Measurements from ENCODE around the gene OR2S2.
A peak's percentile ranks its signal among the peaks of the same experiment; 100 is the strongest.
"Not testable (repeated sequence)": the region's sequence is repeated elsewhere in the genome, so short reads cannot be mapped to it uniquely, and the experiment has no call there.

Gene OR2S2, protein sequence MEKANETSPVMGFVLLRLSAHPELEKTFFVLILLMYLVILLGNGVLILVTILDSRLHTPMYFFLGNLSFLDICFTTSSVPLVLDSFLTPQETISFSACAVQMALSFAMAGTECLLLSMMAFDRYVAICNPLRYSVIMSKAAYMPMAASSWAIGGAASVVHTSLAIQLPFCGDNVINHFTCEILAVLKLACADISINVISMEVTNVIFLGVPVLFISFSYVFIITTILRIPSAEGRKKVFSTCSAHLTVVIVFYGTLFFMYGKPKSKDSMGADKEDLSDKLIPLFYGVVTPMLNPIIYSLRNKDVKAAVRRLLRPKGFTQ

DNA sequence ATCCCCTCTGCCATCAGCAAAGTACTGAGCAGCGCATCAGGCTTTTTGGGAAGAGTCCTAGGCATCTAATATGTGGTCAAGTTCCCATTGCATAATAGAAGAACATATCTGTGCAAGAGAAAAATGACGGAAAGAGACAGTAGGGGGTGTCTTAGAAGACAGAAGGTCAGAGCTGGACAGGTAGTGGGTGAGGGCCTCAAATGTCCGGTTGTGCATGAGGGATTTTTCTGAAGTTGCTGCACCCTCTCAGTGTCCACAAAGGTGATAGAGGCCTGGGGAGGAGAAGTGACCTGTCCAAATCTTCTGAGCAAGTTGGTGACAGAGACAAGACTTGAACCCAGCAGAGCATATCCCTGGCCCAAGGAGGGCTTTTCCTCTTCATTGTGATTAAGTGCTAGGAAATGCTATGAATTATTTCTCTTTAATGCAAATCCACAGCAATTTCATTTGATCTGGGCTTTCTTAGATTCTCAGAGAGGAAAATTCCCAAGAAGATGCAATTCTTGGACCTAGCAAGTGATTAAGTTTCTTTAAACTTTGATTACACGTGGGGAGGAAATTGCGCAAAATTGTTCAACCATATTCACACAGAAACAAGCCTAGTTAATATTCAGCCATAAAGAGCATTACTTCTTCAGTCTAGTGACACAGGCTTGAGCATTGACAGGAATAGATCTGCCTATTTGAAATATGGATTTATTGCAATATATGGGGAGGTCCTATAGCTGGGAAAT is at the start of gene OR2S2:
Gene OR2S2 (minus strand): TSS at position 51 of the 734 bp plus-strand sequence. CDS start 56 bp downstream, outside the sequence.
- no peak for DNase-seq (ENCODE audit: low read depth)

DNA sequence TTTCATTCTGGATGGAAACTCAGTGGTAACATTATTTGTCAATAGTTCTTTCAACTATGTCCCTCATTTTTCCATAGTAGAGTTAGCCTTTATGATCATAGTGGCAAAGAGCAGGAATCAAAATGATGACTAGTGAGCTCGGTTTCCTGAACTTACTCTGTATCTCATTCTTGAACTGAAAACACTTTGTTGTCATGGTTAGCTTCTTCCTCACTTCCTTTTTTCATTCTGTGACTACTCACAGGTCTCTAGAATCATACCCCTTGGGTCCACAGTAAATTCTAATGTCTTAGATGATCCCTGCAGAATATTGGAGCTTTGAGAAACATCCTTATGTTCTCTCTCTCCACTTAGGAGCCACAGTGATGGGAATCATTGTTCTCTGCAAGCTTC is 49.4 kb upstream of the OR2S2 start:
- DNase-seq (ENCODE audit: low read depth), result no peak

DNA sequence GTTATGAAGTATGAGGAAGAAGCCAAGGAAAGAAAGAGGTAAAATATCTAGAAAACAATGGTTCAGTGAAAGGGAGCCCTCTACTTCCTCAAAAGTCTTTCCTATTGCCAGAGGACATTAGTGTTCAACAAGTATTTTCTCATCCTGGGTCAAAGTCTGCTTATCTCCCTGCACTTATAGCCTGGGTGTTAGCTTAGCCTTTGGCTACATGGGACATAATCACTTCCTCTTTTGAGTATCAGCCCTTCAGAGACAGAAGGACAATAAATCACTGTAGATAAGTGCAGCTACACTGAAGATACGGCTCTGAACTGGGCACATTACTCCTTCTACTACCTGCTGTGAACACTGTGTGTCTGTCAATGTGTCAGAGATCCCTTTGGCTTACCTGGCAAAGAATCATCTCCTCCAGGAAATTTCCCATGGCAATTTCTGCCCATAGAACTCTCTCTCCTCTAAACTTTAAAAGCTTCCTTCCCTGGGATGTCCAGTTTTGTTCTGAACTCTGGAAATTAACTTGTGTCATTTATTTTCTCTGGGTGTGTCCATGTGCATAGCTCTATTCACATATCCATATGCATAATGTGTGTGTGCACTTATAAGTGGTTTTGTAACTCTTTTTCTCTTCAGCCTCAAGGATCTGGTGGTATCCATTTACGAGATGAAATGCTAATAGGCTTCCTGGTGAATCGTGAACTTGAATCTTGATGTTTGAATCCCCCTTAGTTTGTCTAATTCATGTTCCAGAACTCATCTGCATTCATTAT is 48.8 kb upstream of the OR2S2 start:
- DNase-seq (ENCODE audit: low read depth), result no peak

DNA sequence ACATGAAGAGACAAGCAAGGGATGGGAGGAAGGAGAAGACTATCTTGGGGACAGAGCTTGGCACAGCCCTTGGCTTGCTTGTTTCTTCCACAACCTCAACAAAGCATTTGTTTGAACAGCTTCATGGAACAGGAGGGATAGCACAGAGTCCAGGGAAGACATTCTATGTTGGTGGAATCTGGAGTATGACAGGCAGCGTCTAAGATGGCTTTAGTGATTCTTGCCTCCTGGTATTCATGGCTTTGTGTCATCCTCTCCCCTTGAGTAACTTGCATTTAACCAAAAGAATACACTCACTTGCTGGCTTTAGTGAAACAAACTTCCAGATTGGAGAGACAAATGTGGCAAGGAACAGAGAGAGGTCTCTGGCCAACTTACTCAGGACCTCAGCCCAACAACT is 47.9 kb upstream of the OR2S2 start:
- no peak for DNase-seq (ENCODE audit: low read depth)

DNA sequence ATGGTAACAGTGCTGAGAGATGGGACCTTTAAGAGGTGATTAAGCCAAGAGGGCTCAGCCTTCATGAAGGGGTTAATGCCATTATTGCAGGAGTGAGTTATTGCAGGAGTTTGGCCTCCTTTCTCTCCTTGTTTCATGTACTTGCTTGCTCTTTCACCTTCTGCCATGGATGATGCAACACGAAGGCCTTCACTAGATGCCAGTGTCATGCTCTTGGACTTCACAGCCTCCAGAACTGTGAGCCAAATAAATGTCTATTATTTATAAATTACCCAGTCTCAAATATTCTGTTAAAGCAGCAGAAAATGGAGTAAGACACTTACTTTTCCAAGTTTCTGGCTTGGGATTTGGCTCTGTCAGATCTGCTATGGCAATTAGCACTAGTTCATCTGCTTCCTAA is 40.4 kb upstream of the OR2S2 start:
- DNase-seq (ENCODE audit: low read depth), result no peak

DNA sequence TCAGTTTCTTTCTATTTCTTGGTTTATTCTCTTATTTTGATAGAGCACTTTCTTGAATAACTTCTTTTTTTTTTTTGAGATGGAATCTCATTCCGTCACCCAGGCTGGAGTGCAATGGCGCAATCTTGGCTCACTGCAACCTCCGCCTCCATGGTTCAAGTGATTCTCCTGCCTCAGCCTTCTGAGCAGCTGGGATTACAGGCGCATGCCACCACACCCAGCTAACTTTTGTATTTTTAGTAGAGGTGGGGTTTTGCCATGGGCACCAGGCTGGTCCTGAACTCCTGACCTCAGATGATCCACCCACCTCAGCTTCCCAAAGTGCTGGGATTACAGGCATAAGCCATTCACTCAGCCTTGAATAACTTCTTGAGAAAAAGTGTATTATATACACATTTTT is 39.1 kb upstream of the OR2S2 start:
- not testable (repeated sequence) for DNase-seq (ENCODE audit: low read depth)

DNA sequence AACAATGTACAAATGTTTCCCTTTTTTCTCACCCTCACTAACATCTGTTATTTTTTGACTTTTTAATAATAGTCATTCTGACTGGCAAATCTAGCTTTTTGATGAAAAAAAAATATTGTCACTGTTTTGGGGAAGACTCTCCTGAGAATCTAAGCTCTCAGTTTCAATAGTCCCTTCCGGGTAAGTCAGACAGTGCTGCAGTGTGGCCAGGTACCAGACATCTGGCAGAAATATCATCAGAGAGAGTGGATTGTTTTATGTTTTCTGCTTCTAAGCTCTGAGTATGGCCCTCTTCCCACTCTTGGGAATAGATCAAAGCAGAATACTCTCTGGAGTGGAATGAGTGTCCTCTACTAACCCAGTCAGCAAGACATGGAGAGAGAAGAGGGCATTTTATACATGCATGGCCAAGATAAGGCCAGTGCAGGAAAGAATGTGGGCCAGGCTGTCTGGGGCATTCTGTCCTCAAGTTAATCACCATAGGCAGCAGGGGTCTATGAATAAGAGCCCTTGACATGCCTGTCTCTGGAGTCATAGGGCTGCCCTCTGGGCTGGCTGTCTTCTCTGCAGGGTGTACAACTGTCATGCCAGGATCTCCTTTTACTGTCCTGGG is 38.5 kb upstream of the OR2S2 start:
- no peak for DNase-seq (ENCODE audit: low read depth)

DNA sequence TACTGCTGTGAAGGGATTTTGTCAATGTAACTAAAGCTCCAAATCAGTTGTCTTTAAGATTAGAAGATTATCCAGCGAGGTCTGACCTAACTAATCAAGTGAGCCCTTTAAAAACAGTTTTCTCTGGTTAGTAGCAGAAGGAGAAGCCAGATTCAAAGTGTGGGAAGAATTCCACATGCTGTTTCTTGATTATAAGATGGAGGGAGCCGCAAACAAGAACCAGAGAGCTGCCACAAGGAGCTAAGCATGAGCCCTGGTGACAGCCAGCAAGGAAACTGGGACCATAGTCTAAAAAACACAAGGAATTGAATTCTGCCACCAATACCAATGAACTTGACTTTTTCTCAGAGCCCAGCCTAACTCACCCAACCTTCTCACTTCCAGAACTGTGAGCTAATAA is 37.0 kb upstream of the OR2S2 start:
- no peak for DNase-seq (ENCODE audit: low read depth)

DNA sequence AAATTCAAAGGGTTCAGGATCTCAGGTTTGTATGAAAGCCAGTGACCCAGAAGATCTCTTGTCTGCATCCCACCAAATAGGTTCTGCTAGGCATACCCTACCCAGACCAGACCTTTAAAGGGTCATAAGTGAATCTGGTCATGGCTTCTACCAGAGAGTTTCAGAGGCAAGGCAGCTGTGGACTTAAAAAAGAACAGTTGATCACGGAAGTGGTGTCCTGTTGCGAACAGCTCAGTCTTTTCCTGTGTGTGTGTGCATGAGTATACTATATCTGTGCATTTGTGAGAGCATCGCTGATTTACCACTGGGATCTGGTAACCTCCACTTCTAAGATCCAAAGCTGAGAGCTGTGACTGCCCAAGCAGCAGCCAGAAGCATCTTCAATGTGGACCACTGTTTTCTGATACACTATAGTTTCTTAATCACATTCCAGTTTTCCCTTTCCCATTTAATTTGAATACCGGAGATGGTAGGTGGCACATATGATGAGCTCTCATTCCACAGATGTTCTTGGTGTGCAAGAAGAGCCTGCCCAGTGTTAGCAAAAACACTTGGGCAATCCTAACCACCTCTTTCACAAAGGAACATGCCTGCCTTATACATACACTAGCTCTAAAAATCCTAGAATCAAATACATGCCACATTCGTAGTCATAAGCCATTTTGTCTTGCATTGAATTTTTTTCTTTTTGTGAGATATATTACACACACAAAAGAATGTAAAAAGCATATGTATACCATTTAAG is 36.2 kb upstream of the OR2S2 start:
- DNase-seq (ENCODE audit: low read depth), result no peak

DNA sequence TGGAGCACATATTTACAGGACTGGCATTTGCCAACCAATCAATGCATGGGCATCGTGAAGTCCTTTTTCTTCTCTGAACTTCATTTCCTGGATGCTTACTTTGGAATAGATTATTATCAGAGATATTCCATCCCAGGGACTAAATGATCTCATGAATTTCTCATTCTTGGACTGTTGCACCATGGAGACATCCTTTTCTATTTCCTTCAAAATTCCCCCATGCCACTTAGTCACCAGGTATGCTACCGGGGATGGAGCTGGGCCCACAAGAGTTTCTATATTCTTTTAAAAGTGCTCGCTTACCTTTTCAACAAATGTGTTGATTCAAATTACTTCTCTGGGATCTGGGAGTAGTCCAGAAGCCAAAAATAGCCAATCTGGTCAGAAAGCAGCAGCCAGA is 35.2 kb upstream of the OR2S2 start:
- not testable (repeated sequence) for DNase-seq (ENCODE audit: low read depth)

DNA sequence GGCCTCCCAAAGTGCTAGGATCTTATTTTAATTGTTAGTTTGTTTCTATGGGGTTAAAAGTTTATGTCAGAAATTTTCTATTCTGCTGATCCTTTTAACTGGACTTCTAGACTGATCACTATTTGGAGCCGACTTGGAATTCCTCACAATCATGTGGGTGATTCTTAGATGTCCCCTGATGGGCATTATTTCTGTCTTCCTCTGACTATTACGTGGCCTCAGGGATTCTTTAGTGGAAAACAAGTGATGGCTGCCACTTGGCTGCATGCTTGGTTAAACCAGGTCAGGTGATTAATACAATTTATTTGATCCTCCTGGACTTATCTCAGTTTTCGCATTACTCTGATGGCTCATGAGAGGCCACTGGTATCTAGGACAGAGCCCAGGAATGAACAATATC is 32.2 kb upstream of the OR2S2 start:
- no peak for DNase-seq (ENCODE audit: low read depth)

DNA sequence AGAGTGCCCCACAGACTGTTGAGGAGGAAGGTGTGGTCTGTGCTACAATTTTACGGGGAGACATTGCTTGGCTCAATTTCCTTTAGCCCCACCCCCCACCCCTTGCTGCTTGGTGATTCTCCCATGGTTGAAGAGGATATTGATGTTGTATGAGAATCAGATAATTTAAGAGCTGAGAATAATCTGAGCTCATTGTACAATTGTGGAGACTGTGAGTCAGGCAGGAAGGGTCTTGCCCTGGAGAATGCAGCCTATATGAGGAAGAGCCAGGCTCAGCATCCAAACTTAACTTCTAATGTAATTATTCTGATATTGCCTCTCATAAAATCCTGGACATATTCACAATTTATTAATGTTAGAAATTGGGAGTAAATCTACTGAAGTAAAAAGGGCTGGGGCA is 26.1 kb upstream of the OR2S2 start:
- no peak for DNase-seq (ENCODE audit: low read depth)

DNA sequence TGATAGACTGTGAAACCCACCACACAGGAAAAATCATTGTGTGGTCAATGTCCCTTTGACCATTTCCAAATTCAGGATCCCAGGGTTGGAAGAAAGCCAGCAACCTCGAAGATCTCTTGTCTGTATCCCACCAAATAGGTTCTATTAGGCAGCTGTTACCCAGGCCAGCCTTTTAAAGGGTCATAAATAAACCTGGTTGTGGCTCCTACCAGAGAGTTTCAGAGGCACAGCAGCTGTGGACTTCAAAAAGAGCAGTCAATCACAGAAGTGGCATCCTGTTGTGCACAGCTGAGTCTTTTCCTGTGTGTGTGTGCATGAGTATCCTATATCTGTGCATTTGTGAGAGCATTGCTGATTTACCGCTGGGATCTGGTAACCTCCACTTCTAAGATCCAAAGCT is 23.7 kb upstream of the OR2S2 start:
- DNase-seq (ENCODE audit: low read depth), result no peak

DNA sequence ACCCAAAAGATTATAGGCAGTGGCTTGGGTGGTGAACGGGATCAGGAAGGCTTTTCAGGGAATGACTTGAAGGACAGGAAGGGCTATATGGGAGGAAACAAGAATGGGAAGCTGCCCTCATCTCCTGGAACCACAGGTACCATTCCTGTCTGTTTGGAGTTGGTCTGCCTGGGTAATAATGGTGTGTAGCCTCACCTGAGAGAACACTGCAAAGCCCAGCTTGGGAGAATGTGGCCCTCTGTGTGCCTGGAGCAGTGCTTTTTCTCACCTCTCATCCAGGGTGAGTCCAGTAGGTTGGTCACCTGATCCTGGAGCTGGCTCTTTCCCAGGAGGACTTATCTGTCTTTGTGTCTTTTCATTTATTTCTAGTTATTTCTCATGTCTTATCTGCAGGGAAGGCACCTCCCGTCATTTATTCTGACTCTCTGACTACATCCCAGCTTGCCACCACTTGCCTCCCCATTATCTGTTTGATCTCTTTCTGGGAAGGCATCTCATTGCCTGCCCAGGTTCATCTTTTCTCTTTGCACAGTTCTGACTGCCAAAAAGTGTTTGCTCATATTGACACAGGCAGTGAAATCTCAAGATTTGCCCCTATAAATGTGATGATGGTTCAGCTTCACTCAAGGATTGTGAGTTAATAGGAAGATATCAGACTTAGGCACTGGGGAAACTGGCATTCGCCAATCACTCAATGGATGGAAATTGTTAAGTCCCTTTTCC is 22.5 kb upstream of the OR2S2 start:
- DNase-seq (ENCODE audit: low read depth), result no peak

DNA sequence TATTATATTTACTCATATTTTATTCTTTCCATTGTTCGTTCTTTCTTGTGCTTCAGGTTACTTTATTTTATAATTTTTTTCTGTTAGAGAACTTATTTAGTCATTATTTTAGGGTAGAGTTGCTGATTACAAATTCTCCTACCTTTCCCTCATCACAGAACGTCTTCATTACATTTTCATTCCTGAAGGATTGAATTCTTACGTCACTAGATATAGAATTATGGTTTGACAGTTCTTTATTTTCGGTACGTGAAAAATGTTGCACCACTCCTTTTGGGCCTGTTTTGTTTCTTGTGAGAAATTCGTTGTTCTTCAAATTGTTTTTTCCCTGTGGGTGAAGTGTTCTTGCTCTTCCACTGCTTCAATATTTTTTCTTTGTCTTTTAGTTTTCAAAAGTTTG is 20.8 kb upstream of the OR2S2 start:
- DNase-seq (ENCODE audit: low read depth), result no peak

DNA sequence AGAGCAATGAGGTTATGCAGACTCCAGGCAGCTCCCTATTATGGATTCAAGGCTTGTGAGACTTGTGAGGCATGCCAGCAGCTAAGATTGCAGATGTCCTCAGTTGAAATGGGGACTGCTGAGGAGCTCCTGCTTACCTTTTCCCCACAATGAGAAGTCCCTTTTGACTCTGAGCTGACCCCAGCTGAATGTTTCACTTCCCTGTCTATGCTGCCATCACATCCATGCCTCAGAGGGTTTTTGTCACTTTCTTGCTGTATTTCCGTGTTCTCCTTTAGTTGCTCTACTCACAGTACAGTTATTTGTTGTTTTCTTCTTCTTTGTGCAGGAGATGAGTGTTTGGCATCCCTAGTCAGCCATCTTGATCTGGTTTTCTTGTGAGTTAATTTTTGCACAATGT is 18.8 kb upstream of the OR2S2 start:
- DNase-seq (ENCODE audit: low read depth), result no peak

DNA sequence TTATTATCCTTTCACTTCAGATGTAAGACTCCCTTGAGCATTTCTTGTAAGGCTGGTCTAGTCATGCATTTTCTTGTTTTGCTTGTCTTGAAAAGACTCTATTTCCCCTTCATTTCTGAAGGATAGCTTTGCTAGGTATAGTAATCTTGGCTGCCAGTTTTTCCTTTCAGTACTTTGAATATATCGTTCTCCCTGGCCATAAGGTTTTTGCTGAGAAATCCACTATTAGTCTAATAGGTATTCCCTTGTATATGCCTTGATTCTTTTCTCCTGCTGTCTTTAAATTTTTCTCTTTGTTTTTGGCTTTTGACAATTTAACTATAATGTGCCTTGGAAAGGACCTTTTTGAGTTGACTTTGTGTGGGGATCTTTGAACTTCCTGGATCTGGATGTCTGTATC is 16.8 kb upstream of the OR2S2 start:
- DNase-seq (ENCODE audit: low read depth), result no peak

DNA sequence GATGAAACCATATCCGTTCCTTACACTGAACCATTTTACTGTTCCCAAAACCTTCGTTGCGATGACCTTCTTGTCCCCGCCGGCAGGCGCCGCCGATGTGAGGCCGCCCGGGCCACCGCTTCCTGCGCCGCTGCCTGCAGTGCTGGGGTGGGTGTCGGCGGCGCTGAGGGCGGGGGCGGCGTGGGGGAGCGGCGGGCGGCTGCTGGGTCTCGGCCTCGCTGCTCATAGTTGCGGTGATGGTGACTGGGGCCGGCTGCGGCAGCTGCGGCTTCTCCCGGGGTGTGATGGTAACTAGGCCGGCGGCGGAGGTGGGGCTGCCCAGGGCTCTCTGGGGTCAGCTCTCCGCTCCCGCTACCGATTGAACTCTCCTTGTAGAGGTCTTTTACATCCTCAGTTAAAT is 14.1 kb upstream of the OR2S2 start:
- peak; percentile 5 for DNase-seq (ENCODE audit: low read depth)

DNA sequence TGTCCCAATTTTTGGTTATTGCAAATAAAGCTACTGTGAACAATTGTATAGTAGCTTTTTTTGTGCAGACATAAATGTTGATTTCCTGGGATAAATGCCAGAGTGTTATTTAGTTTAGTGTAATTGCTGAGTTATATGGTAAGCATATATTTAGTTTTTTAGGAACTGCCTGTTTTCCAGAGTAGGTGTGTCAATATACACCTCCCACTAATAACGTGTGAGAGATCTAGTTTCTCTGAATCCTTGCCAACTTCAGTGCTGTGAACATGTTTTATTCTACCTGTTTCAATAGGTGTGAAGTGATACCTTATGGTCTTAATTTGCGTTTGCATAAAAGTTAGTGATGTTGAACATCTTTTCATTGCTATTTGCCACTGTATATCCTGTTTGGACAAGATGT is 9.1 kb upstream of the OR2S2 start:
- no peak for DNase-seq (ENCODE audit: low read depth)

DNA sequence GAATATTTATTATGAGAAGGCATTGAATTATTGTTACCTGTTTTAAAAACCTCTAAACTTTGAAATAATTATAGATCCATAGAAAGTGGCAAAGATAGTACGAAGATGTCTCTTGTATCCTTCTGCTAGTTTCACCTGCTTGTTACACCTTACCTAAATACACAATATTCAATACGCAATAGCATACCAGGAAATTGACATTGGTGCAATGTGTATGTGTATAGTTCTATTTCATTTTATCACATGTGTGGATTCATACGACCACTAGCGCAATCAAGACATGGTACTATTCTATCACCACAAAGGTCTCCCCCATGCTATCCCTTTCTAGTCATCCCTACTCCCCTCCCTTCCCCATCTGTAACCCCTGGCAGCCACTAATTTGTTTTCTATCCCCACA is 8.5 kb upstream of the OR2S2 start:
- no peak for DNase-seq (ENCODE audit: low read depth)

DNA sequence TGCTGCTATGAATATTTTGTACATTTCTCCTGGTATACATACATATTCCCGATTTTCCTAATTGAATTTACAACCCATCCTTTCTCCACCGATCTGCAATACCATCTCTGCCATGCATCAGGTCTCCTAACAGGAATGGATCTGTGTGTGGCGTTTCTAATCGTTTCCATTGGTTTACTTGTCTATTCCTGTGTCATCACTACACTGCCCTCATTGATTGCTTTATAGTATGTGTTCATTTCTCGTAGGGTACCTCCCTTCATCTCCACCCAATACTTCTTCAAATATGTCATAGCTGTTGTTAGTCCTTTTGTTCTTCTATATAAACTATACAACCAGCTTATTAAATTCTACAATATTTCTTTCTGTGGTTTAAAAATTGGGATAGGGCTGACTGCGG is 7.1 kb upstream of the OR2S2 start:
- no peak for DNase-seq (ENCODE audit: low read depth)
